Measurements from ENCODE around the gene C13orf42. TPM values are rescaled to one million over a fixed set of nuclear protein-coding genes. Genes with fewer than 3 reads are reported as not detected.

C13orf42 gene
- total RNA-seq, 1 donor from 2014 or later = not detected

DNA sequence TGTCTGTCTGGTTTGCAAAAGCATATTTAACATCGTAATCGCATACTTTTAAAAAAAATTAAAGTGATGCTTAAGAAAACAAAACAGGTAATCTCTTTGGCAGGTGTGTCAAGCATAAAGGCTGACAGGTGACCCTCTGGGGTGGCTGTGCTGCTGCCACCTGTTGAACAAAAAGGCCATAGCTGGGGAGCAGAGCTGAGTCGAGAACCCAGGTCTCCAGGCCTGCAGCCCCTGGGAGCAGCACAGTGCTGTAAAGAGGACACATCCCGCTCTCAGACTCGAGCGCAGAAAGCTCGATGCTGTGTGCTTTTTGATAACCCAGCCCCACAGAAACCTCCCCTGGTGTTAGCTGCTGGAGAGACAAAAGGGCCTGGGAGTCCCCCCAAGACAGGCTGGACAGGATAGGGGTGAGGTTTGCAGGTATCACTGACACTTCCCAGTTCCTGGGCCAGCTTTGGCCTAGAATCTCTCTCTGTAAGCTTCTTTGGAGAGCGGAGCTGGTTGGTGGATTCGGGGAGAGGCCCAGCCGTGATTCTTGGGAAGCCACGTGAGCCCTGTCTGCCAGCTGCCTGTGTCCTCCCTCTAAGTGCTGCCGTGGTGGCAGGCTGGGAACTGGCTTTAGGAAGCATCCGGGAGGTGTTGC is 66.9 kb downstream of the C13orf42 start:
- no peak for DNase-seq (ENCODE audit: low spot score)
- intact Hi-C loops (cut with DNase I) = no loop called here

DNA sequence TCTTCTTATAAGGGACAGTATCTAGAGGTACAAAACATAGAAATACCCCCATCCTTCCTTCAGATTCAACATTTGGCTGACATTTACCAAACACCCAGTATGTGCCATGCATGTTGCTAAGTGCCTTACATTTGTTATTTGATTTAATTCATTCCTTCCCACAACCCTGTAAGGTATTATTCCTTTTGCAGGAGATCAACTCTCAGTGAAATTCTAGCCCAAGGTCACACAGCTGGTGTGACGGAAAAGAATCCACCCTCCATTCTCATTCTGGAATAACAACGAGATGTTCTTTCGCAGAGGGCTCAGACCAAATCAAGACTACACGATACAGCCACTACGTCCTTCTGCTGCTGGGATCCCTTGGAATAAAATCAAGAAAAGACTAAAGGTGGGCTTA is 67.8 kb downstream of the C13orf42 start:
- intact Hi-C loops (cut with DNase I) = no loop called here
- DNase-seq (ENCODE audit: low spot score) = no peak

DNA sequence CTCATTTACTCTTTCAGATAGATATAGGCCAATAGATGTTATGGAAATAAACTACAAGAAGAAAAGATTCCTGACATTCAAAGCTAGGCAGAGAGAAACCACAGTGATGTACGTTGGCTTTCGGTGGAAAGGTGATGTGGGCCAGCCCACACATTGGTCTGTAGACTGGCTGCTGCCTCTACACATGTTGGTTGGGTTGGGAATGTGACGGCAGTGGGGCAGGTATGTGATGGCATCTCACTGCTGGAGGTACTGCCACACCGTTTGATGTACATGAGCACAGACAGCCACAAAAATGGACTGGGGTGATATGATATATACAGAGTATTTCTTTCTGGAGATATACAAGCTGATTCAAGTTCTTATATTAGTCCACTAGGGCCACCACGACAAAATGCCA is 69.4 kb downstream of the C13orf42 start:
- no peak for DNase-seq (ENCODE audit: low spot score)
- intact Hi-C loops (cut with DNase I) = no loop called here

DNA sequence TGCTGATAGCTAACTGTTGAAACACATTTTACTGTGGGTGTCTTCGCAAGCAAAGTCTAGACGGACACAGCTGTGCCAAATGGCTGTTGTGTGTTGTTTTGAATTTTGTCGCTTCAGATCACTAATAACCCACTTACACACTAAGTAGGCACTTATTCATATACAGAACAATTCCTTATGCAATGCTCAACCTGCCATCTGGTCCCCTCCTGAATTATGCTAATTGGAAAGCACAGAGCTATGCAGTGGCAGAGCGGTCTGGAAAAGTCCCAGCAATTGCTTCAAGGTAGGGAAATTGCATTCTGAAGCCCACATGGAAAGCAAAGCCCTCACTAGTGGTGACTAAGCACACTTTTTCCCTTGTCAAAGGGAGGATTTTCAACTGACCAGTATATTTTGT is 69.9 kb downstream of the C13orf42 start:
- intact Hi-C loops (cut with DNase I) = no loop called here
- DNase-seq (ENCODE audit: low spot score) = no peak

DNA sequence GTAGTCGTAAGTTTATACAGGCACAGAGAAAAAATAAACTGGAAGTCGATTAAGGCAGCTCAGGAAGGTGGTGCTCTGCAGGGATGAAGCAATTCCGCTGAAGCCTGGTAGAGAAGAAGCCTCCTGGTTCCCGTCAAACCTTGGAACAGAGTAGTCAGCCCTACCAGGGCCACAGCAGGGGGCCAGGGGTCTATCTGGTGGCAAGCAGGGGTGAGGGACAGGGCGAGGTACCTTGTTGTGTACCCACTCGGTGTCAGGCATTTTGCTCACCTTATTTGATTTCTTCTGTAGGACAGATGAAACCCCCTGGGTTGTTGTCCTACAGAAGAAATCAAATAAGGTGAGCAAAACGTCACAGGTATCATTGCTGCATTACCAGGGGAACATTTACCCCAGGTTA is 70.6 kb downstream of the C13orf42 start:
- intact Hi-C loops (cut with DNase I) = no loop called here
- no peak for DNase-seq (ENCODE audit: low spot score)

DNA sequence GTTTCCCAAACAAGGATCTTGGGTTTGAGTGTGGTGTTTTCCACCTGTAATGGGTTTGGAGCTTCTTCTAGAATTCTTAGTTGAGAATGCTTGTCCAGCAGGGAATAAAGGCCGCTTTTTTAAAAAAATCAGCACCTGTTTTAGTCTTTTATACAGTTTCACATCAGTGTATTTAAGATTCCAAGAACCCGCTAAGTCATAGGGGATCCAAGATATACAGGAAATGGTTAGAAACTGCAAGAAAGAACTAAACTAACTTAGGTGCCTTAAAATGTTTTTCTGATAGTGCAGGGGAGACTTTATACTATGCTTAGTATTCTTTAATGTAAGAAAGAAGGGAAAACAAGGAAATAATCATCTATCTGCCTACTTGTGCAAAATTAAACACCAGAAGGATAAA is 74.7 kb downstream of the C13orf42 start:
- DNase-seq (ENCODE audit: low spot score) = no peak
- intact Hi-C loops (cut with DNase I) = no loop called here

DNA sequence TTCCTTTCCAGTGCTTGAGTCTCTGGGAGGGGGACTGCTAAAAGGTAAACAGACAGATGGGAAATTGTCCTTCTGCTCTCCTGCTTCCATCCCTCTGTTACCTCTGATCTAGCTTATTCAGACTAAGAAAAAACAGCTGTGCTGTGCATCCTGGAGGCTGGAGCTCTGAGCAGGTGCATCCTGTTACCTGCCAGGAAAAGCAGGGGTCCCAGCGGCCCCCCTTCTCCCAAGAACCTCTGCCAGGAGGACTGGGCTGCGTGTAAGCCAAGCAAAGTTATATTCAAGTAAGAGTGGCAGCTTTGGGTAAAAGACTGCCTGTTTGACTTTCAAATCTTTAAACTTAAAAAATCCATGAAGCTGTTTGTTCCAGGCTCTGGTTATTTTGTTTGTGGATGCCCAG is 75.1 kb downstream of the C13orf42 start:
- no peak for DNase-seq (ENCODE audit: low spot score)

GRCh38 chr13:51035469-51035868 is 75.6 kb downstream of the C13orf42 start:
- intact Hi-C loops (cut with DNase I) = no loop called here
- no peak for DNase-seq (ENCODE audit: low spot score)

More for the DNA sequence above, 75.1 kb downstream of the C13orf42 start:
- intact Hi-C loops (cut with DNase I) = no loop called here

GRCh38 chr13:51034906-51035305 is 76.2 kb downstream of the C13orf42 start:
- intact Hi-C loops (cut with DNase I) = no loop called here
- DNase-seq (ENCODE audit: low spot score) = no peak

DNA sequence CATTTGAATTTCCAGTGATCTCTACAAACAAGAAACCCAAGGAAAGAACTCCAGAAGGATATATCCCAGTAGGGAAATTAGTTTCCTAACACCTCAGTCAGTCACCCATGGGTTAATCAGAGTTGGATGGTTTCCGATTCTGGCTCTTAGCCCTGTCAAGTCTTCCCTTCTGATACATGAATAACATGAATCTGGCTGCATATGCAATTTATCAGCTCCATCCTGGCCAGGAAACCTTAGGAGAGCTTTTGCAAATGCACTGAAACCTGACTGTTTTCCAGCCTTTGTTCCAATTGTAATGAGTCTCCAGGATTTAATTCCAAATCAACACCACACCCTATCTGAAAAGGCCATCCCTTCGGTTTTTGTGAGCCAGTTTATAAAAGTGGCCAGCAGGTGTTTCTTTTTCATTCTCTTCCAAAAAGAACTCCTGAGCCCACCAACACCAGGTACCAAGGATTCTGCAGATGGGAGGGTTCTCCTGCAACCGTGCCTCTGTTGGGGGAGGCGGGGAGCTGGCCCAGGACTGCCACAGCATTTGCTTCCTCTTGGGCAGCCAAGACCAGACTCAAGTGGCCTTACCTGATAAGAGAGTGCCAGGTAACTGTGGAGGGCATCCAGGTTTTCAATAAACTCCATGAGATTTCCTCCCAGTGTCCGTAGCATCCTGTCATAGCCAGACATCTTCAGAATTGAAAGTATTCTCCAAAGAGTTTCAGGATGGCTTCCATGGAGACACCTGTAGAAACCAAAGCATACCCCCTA is 77.5 kb downstream of the C13orf42 start:
- no peak for DNase-seq (ENCODE audit: low spot score)
- intact Hi-C loops (cut with DNase I) = no loop called here

DNA sequence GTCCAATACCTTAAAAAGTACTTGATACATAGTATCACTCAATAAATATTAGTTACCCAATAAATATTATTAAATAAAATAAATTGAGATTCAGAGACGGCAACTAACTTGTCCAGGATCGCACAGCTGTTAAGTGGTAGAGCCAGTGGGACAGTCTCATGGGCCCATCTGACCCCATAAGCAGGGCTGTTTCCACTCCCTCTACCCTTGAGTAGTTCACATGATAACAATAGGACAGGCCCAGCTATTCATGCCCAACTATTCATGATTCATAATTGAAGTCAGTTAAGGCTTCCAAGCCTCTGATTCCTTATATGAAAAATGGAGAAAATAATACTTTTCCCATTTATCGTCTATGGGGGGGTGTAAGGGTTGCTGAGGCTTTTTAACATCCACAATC is 78.2 kb downstream of the C13orf42 start:
- intact Hi-C loops (cut with DNase I) = no loop called here
- no peak for DNase-seq (ENCODE audit: low spot score)

Other genes with a start within 250 kb of the C13orf42 start
- 37.2 TPM for gene RNASEH2B, start 201.5 kb downstream of the C13orf42 start, total RNA-seq
- 4.6 TPM for gene FAM124A, start 111.1 kb upstream of the C13orf42 start, total RNA-seq
- gene SERPINE3, start 228.4 kb upstream of the C13orf42 start, total RNA-seq = not detected

Data from cardiac septum (tissue), 1 donor.